Measurements from ENCODE around the gene TSKS. TPM values are rescaled to one million over a fixed set of nuclear protein-coding genes. Genes with fewer than 3 reads are reported as not detected.

TSKS gene
- total and polyA plus RNA-seq, 2 donors (not counting 1 experiment from before 2014, with no cell fraction given), result not detected

- Histone ChIP-seq H3K9me3 (ENCODE audit: control insufficient read depth, insufficient read depth, low read depth, low read length) (no peaks in the 10 kb centered on the region), H3K36me3 (ENCODE audit: control insufficient read depth, insufficient read depth, low read length) (no peaks in the 10 kb centered on the region), H3K27me3 (ENCODE audit: control insufficient read depth, insufficient read depth, low read length) (no peaks in the 10 kb centered on the region), H2AFZ (ENCODE audit: low read length) (no peak overlapping the region), H3K4me3 (replicated peaks in 1 of 4; ENCODE audit: control extremely low read depth in 1 of 4, insufficient read depth in 1 of 4, low read depth in 3 of 4, low read length in 4 of 4) (no peak overlapping the region), H3K9ac (ENCODE audit: insufficient read depth, low read length) (no peak overlapping the region), H4K20me1 (ENCODE audit: control insufficient read depth, extremely low read depth, insufficient read depth, low read length) (no peaks in the 10 kb centered on the region), H3K27ac (ENCODE audit: insufficient read depth, low read length) (no peak overlapping the region), H3K4me2 (ENCODE audit: extremely low read depth, insufficient read depth, low read length) (no peak overlapping the region), H3K4me1 (ENCODE audit: control insufficient read depth, extremely low read depth, insufficient read depth, low read length) (no peaks in the 10 kb centered on the region), H3K79me2 (ENCODE audit: control insufficient read depth, insufficient read depth, low read length) (no peaks in the 10 kb centered on the region)
- TF ChIP-seq CTCF (conservative IDR thresholded peaks at IDR 0.05 in 1 of 2, IDR thresholded peaks at IDR 0.05 in 1 of 2; ENCODE audit: low read depth in 1 of 2, low read length in 2 of 2), result no peak
- no peak for TF ChIP-seq EZH2 (IDR thresholded peaks at IDR 0.05; ENCODE audit: low read length, missing control alignments)
- no peak for DNase-seq (ENCODE audit: low read depth in 2 of 2)
Measured at GRCh38 chr19:49718991-49719390, 44.1 kb downstream of the TSKS start.

GRCh38 chr19:49718511-49718910 lies 44.6 kb downstream of the TSKS start:
- Histone ChIP-seq H3K4me2 (ENCODE audit: extremely low read depth, insufficient read depth, low read length) (no peak overlapping the region), H3K9me3 (ENCODE audit: control insufficient read depth, insufficient read depth, low read depth, low read length) (no peaks in the 10 kb centered on the region), H3K4me1 (ENCODE audit: control insufficient read depth, extremely low read depth, insufficient read depth, low read length) (no peaks in the 10 kb centered on the region), H3K9ac (ENCODE audit: insufficient read depth, low read length) (no peak overlapping the region), H3K27me3 (ENCODE audit: control insufficient read depth, insufficient read depth, low read length) (no peaks in the 10 kb centered on the region), H2AFZ (ENCODE audit: low read length) (no peak overlapping the region), H3K27ac (ENCODE audit: insufficient read depth, low read length) (no peak overlapping the region), H4K20me1 (ENCODE audit: control insufficient read depth, extremely low read depth, insufficient read depth, low read length) (no peaks in the 10 kb centered on the region), H3K79me2 (ENCODE audit: control insufficient read depth, insufficient read depth, low read length) (no peaks in the 10 kb centered on the region), H3K4me3 (replicated peaks in 1 of 4; ENCODE audit: control extremely low read depth in 1 of 4, insufficient read depth in 1 of 4, low read depth in 3 of 4, low read length in 4 of 4) (no peak overlapping the region), H3K36me3 (ENCODE audit: control insufficient read depth, insufficient read depth, low read length) (no peaks in the 10 kb centered on the region)
- no peak for TF ChIP-seq CTCF (conservative IDR thresholded peaks at IDR 0.05 in 1 of 2, IDR thresholded peaks at IDR 0.05 in 1 of 2; ENCODE audit: low read depth in 1 of 2, low read length in 2 of 2)
- no peak for TF ChIP-seq EZH2 (IDR thresholded peaks at IDR 0.05; ENCODE audit: low read length, missing control alignments)
- peak; percentile 21 to 60 for DNase-seq (ENCODE audit: low read depth in 2 of 2)

GRCh38 chr19:49716154-49716553 lies 47.0 kb downstream of the TSKS start:
- H4K20me1 ChIP-seq (ENCODE audit: control insufficient read depth, extremely low read depth, insufficient read depth, low read length), result no peaks in the 10 kb centered on the region
- TF ChIP-seq CTCF (conservative IDR thresholded peaks at IDR 0.05 in 1 of 2, IDR thresholded peaks at IDR 0.05 in 1 of 2; ENCODE audit: low read depth in 1 of 2, low read length in 2 of 2) (no peak), EZH2 (IDR thresholded peaks at IDR 0.05; ENCODE audit: low read length, missing control alignments) (no peak)
- H3K4me3 ChIP-seq (replicated peaks in 1 of 4; ENCODE audit: control extremely low read depth in 1 of 4, insufficient read depth in 1 of 4, low read depth in 3 of 4, low read length in 4 of 4), result no peak overlapping the region

More at GRCh38 chr19:49716154-49716553, 47.0 kb downstream of the TSKS start:
- H2AFZ ChIP-seq (ENCODE audit: low read length), result no peak overlapping the region
- H3K4me1 ChIP-seq (ENCODE audit: control insufficient read depth, extremely low read depth, insufficient read depth, low read length), result no peaks in the 10 kb centered on the region
- H3K9ac ChIP-seq (ENCODE audit: insufficient read depth, low read length), result no peak overlapping the region
- H3K4me2 ChIP-seq (ENCODE audit: extremely low read depth, insufficient read depth, low read length), result no peak overlapping the region
- no peaks in the 10 kb centered on the region for H3K9me3 ChIP-seq (ENCODE audit: control insufficient read depth, insufficient read depth, low read depth, low read length)
- no peaks in the 10 kb centered on the region for H3K79me2 ChIP-seq (ENCODE audit: control insufficient read depth, insufficient read depth, low read length)
- no peaks in the 10 kb centered on the region for H3K27me3 ChIP-seq (ENCODE audit: control insufficient read depth, insufficient read depth, low read length)
- no peak overlapping the region for H3K27ac ChIP-seq (ENCODE audit: insufficient read depth, low read length)
- no peak for DNase-seq (ENCODE audit: low read depth in 2 of 2)
- no peaks in the 10 kb centered on the region for H3K36me3 ChIP-seq (ENCODE audit: control insufficient read depth, insufficient read depth, low read length)

All from fibroblast of lung (primary cell).